Measurements from ENCODE around the gene LRMDA.

The LRMDA gene

GRCh38 chr10:75663947-75664664 is 232.7 kb downstream of the LRMDA start:
- no peak for DNase-seq (ENCODE audit: low read depth in 2 of 2)

GRCh38 chr10:75664968-75665367 is 233.5 kb downstream of the LRMDA start:
- DNase-seq (ENCODE audit: low read depth in 2 of 2), result no peak

- no peak for DNase-seq (ENCODE audit: low read depth in 2 of 2)
Measured at GRCh38 chr10:75665707-75666106, 234.3 kb downstream of the LRMDA start.

DNA sequence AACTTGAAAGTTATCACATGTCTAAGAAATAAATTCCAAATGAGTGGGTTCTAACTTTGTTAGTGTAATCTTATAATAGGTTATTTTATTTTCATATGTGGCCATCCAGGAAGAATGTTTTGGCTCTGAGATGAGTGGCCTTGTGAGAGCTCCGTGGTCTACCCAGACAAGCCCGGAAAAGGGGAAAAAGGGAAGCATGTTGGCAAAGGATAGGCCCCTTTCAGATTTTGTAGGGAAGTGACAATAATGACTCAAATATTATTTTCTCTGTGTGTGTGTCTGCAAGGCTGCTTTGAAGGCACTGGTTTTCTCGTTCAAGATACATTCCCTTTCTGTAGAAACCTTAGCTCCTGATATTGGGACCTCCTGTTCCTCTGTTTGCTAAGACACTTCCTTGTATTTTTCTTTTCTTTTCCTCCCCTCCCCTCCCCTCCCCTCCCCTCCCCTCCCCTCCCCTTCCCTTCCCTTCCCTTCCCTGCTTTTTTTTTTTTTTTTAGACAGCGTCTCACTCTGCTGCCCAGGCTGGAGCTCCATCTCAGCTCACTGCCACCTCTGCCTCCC is 240.8 kb downstream of the LRMDA start:
- no peak for DNase-seq (ENCODE audit: low read depth in 2 of 2)

DNA sequence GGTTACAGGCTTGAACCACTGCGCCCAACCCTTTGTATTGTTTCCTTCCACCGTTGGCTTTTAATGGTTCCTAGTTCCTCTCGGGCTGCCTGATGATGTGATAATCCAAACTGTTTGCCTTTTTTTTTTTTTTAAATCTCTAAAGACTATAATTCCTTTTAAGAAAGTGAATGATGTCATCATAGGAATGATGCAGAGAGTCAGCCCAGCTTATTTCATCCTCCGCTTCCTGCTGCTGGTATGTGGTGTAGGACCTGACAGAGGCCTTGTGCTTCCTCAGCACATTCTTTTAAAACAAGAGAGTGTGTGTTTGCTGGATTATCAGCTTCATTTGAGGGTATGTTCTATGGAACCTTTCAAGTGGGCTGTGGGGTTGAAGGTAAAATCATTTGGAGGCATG is 241.4 kb downstream of the LRMDA start:
- no peak for DNase-seq (ENCODE audit: low read depth in 2 of 2)

DNA sequence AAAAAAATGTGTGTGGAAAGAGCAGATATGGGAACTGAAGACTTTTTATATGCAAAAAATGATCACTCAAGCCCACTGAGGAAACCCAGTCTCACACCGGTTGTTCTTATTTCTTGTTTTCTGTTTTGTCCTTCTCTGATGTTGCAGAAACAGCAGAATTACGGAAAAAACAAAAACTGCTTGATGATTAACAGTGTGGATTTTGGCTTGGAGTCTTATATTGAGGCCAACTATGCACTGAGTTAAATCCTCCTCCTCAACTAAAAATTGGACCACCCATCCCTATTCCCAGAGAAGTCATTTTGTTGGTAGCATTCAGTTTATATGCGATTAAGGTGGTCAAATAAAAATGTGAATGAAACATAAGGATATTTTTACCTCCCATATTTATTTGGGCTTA is 246.1 kb downstream of the LRMDA start:
- no peak for DNase-seq (ENCODE audit: low read depth in 2 of 2)

GRCh38 chr10:75678527-75678926 is 247.1 kb downstream of the LRMDA start:
- no peak for DNase-seq (ENCODE audit: low read depth in 2 of 2)

- DNase-seq (ENCODE audit: low read depth in 2 of 2), result no peak
Measured at GRCh38 chr10:75679536-75679935, 248.1 kb downstream of the LRMDA start.

GRCh38 chr10:75681334-75681733 is 249.9 kb downstream of the LRMDA start:
- DNase-seq (ENCODE audit: low read depth in 2 of 2), result no peak

DNA sequence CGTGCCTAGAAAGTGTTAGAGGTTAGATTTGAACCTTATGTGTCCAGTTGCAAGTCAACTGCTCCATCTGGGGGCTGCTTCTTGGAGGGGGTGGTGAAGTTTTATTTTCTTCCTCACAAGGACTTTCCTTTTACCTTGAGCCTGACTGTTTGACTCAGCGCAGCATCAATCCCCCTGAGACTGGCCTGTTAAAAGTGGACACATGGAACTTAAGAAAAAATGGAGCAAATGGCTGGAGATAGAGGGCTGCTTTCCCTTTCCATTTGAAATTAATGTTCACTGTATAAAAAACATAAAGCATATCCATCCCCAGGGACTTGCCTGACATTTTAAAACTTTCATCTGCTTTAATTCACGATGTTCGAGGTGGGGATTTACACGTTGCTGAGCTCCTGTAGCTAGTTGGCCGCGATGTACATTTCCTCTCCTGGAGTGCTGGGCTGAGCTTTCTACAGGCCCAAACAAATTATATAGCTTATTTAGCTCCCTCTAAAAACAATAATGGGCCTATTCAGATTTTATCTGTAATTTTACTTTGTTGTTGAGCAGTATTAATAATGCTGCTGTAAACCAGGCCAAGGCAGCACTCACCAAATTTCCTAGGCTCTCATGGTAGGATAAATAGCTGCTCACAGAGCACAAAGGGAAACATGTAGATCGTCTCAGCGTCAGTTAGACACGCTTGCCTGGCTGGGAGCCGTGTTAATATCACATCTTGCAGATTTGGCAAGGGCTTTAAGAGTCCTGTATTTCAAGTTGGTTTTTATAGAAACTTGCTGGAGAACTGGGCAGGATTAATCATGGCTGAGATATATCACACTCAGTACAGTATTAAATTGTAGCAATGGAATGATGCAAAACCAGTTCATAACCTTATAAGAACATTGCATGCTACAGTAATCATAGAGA is 251.5 kb downstream of the LRMDA start:
- DNase-seq (ENCODE audit: low read depth in 2 of 2), result no peak

GRCh38 chr10:75685187-75685586 is 253.8 kb downstream of the LRMDA start:
- no peak for DNase-seq (ENCODE audit: low read depth in 2 of 2)

DNA sequence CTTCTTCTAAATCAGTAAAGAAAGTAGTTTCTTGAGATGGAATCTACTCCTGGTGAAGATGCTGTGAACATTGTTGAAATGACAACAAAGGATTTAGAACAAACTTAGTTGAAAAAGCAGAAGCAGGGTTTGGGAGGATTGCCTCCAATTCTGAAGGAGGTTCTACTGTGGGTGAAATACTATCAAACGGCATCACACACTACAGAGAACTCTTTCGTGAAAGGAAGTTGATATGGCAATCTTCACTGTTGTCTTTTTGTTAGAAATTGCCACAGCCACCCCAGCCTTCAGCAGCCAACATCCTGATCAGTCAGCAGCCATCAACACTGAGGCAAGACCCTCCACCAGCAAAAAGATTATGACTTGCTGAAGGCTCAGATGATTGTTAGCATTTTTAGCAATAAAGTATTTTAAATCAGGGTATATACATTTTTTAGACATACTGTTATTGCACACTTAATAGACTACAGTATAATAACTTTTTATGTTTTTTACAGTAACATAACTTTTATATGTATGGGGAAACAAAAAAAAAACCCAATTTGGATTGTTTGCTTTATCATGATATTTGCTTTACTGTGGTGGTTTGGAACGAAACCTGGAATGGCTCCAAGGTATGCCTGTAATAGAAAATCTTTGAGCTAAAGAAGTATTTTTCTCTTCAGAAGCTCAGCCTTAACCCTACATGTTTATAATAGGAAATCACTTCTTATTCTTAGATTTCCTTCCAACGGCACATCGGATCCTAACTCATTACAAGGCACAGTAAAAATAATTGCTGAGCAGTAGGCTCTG is 257.3 kb downstream of the LRMDA start:
- no peak for DNase-seq (ENCODE audit: low read depth in 2 of 2)

- no peak for DNase-seq (ENCODE audit: low read depth in 2 of 2)
Measured at GRCh38 chr10:75693489-75693888, 262.1 kb downstream of the LRMDA start.

- DNase-seq (ENCODE audit: low read depth in 2 of 2), result no peak
Measured at GRCh38 chr10:75694269-75694668, 262.8 kb downstream of the LRMDA start.

- DNase-seq (ENCODE audit: low read depth in 2 of 2), result no peak
Measured at GRCh38 chr10:75694790-75695189, 263.4 kb downstream of the LRMDA start.

GRCh38 chr10:75695994-75696393 is 264.6 kb downstream of the LRMDA start:
- no peak for DNase-seq (ENCODE audit: low read depth in 2 of 2)

GRCh38 chr10:75696536-75696935 is 265.1 kb downstream of the LRMDA start:
- DNase-seq (ENCODE audit: low read depth in 2 of 2), result no peak

- no peak for DNase-seq (ENCODE audit: low read depth in 2 of 2)
Measured at GRCh38 chr10:75703191-75703854, 271.9 kb downstream of the LRMDA start.

GRCh38 chr10:75705426-75705825 is 274.0 kb downstream of the LRMDA start:
- DNase-seq (ENCODE audit: low read depth in 2 of 2), result no peak

- DNase-seq (ENCODE audit: low read depth in 2 of 2), result no peak
Measured at GRCh38 chr10:75707080-75707840, 275.8 kb downstream of the LRMDA start.

- no peak for DNase-seq (ENCODE audit: low read depth in 2 of 2)
Measured at GRCh38 chr10:75708060-75708459, 276.6 kb downstream of the LRMDA start.
